GM12878 (cell line): Measurements from ENCODE around the gene DCLK2. TPM values are rescaled to one million over a fixed set of nuclear protein-coding genes. Genes with fewer than 3 reads are reported as not detected.

ENCODE experiments used
- ATAC-seq: fragments of 200-7000 bp; cut with Tn5 transposase; 3 replicates; pipeline ENCODE4 v1.9.1; 2020; ENCODE audit warnings: mild to moderate bottlenecking, moderate library complexity
- BruUV-seq: library from RNA; stranded (reverse); fragments of 400-500 nt; replicated peaks from 2 replicates; lab custom pipeline; 2021; lab: Mats Ljungman, UMichigan
- CTCF ChIA-PET: fragments of 300-600 bp; sonication (Branson Sonifier 250); formaldehyde crosslinking; extraction: SDS; loops from one replicate; lab custom pipeline; 2021; ENCODE audit warnings: inconsistent platforms; lab: Yijun Ruan, JAX
- POLR2A ChIA-PET: fragments of 350-600 bp; formaldehyde crosslinking; extraction: SDS; loops from one replicate; lab custom pipeline; 2021; ENCODE audit warnings: inconsistent platforms; lab: Charles Lee
- RAD21 ChIA-PET: fragments of 300-600 bp; sonication (Branson Sonifier 250); formaldehyde crosslinking; loops from one replicate; lab custom pipeline; 2023; ENCODE audit warnings: antibody characterized with exemption; ENCODE audit not compliant: unreplicated experiment; lab: Charles Lee
- SMC1A ChIA-PET: fragments of 300-600 bp; sonication (Branson Sonifier 250); formaldehyde crosslinking; loops from one replicate; lab custom pipeline; 2023; ENCODE audit not compliant: unreplicated experiment, uncharacterized antibody; lab: Charles Lee
- DNase-seq: peaks from one replicate; pipeline ENCODE4 v3.0.0-alpha.2; 2011; ENCODE audit warnings: low read depth, low spot score
- FAIRE-seq: peaks from 3 replicates; lab custom pipeline; 2011; peaks lifted over from hg19 to GRCh38; lab: Jason Lieb, UNC
- H2AFZ ChIP-seq: 2 replicates; pipeline ENCODE4 v1.6.0; 2011; ENCODE audit warnings: low read depth, low read length, control low read depth; ENCODE audit not compliant: control insufficient read depth
- H3K27ac ChIP-seq: 2 replicates; pipeline ENCODE4 v1.5.1; 2011; ENCODE audit warnings: control low read depth; ENCODE audit not compliant: control insufficient read depth, insufficient read depth
- H3K27me3 ChIP-seq, 2 experiments: replicated peaks in 1 of 2; 2 replicates each; pipeline versions ENCODE4 v1.6.0 to v1.6.1; 2011; ENCODE audit warnings: low read length in 1 of 2; ENCODE audit not compliant: control insufficient read depth in 2 of 2, insufficient read depth in 2 of 2
- H3K36me3 ChIP-seq, 2 experiments: 2 replicates each; pipeline ENCODE4 v1.5.1; 2011; ENCODE audit warnings: low read length in 1 of 2; ENCODE audit not compliant: control insufficient read depth in 2 of 2, insufficient read depth in 2 of 2
- H3K4me1 ChIP-seq: 2 replicates; pipeline ENCODE4 v1.6.1; 2011; ENCODE audit warnings: mild to moderate bottlenecking, low read length, moderate library complexity, mixed read lengths; ENCODE audit not compliant: control insufficient read depth, insufficient read depth
- H3K4me2 ChIP-seq: 2 replicates; pipeline ENCODE4 v1.6.0; 2011; ENCODE audit warnings: control low read depth; ENCODE audit not compliant: control insufficient read depth, insufficient read depth
- H3K4me3 ChIP-seq: fragments of 200-600 bp; sonication (generic); 2 replicates; pipeline ENCODE4 v1.5.1; 2016
- H3K79me2 ChIP-seq: 2 replicates; pipeline ENCODE4 v1.6.0; 2011; ENCODE audit warnings: low read length; ENCODE audit not compliant: control insufficient read depth, insufficient read depth
- H3K9ac ChIP-seq: 2 replicates; pipeline ENCODE4 v1.8.0; 2011; ENCODE audit warnings: low read length, control low read depth, mixed read lengths; ENCODE audit not compliant: control insufficient read depth, insufficient read depth
- H3K9me3 ChIP-seq: replicated peaks from 3 replicates; pipeline ENCODE4 v1.5.1; 2011; ENCODE audit warnings: mild to moderate bottlenecking, low read length; ENCODE audit not compliant: control insufficient read depth, insufficient read depth
- H4K20me1 ChIP-seq: 2 replicates; pipeline ENCODE4 v1.6.0; 2011; ENCODE audit not compliant: control insufficient read depth, insufficient read depth
- BACH1 ChIP-seq: fragments of 450-650 bp; IDR thresholded peaks from 2 replicates; pipeline ENCODE4 v1.6.1; 2017; ENCODE audit warnings: mild to moderate bottlenecking, borderline replicate concordance
- EED ChIP-seq: sonication (generic); IDR thresholded peaks from 2 replicates; pipeline ENCODE4 v1.6.1; 2016; ENCODE audit warnings: antibody characterized with exemption, low read depth
- ESRRA ChIP-seq: IDR thresholded peaks from 2 replicates; pipeline ENCODE4 v1.6.1; 2012; ENCODE audit warnings: mild to moderate bottlenecking, low read length, improper control_type of control experiment
- MYB ChIP-seq: fragments of 150-350 bp; IDR thresholded peaks from 2 replicates; pipeline ENCODE4 v1.6.1; 2014; ENCODE audit warnings: mild to moderate bottlenecking, low read depth, low read length, borderline replicate concordance
- NFYA ChIP-seq: IDR thresholded peaks from 2 replicates; pipeline ENCODE4 v1.6.1; 2011; ENCODE audit warnings: low read depth, mild to moderate bottlenecking, low read length, improper control_type of control experiment, borderline replicate concordance
- NR2F1 ChIP-seq: fragments of 450-650 bp; conservative IDR thresholded peaks from 2 replicates; pipeline ENCODE4 v1.6.1; 2017; ENCODE audit warnings: mild to moderate bottlenecking
- RFX5 ChIP-seq: IDR thresholded peaks from 2 replicates; pipeline ENCODE4 v1.6.1; 2011; ENCODE audit warnings: low read depth, low read length, improper control_type of control experiment
- STAT3 ChIP-seq: IDR thresholded peaks from 2 replicates; pipeline ENCODE4 v1.6.1; 2011; ENCODE audit warnings: low read depth, low read length, improper control_type of control experiment
- ZSCAN29 ChIP-seq: fragments of 450-650 bp; IDR thresholded peaks from 2 replicates; pipeline ENCODE4 v1.6.1; 2017; ENCODE audit warnings: mild to moderate bottlenecking, moderate library complexity
- WGBS: methylation state at CpG from one replicate; pipeline ENCODE4 v1.1.6; 2016; ENCODE audit warnings: low lambda C conversion rate; ENCODE audit not compliant: insufficient replicate concordance, insufficient coverage; ENCODE audit errors: missing lambda C conversion rate; 5-methylcytosine and 5-hydroxymethylcytosine counted together
- in situ Hi-C: fragments of 300-500 bp; cut with MboI; formaldehyde crosslinking; loops from 9 replicates; pipeline ENCODE4 v1.14.3; 2018; ENCODE audit warnings: mixed read lengths
- intact Hi-C: fragments of 100-400 bp; cut with micrococcal nuclease; formaldehyde crosslinking; loops from one replicate; pipeline ENCODE4 v1.14.2; 2022; ENCODE audit not compliant: unreplicated experiment
- polyA plus RNA-seq, 11 experiments: library from polyadenylated mRNA; depleted of rRNA in 4 of 11; unstranded in 6 of 11; stranded (reverse) in 5 of 11; fragments of >200 nt; fragmentation: Nextera tagmentation in 4 of 11; fragmentation: Illumina TruSeq in 1 of 11; extraction: Ambion mirVana in 4 of 11; extraction: Trizol in 1 of 11; gene quantifications; 1 replicate in 1 of 11; 2 replicates in 10 of 11; pipeline versions ENCODE4 v1.2.1 to v1.2.3, GENCODE V29; 2011 to 2016; ENCODE audit warnings: inconsistent platforms in 2 of 11, missing spikeins in 2 of 11, low read depth in 1 of 11
- total RNA-seq, 4 experiments: library from RNA; depleted of rRNA in 3 of 4; stranded (reverse); fragments of >200 nt in 3 of 4; fragmentation: Illumina TruSeq in 1 of 4; extraction: Trizol in 1 of 4; gene quantifications; 2 replicates each; pipeline versions ENCODE4 v1.2.1 to v1.2.3, GENCODE V29; 2013 to 2021
- TF ChIP-seq, protein P1 (sequence below): fragments of 150-350 bp; IDR thresholded peaks from 2 replicates; pipeline ENCODE4 v1.6.1; 2014; ENCODE audit warnings: mild to moderate bottlenecking, low read depth, low read length

DCLK2 gene
- total and polyA plus RNA-seq, 10 of the 15 experiments (the other 5 are each of a cell fraction or from before 2014, with no cell fraction given): not detected

DNA sequence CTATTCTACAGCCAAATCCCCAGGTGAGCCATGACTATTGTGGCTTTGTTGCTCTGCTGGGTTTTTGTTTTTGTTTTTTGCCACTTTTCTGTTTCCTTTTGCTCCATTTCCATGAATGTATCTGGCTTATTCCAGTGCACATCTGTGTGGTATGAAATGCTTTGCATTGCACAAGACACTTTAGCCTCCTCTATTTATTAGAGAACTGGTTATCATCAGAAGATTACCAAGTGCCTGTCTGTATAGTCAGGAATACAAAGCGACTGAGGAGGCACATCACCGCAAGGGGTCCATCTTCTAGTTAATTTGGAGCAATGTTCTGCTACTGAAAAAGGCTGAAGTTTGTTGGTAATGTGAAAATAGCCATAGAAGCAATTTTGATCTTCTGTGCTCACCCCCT is 120.8 kb downstream of the DCLK2 start:
- ChIA-PET RAD21 (no interaction called here), CTCF (interaction anchor here (1.1 to 2.8 kb wide), 2 partner anchors 10 to 44 kb away, joined by 3 to 10 read pairs; no protein-coding TSS in a partner anchor), POLR2A (no interaction called here), SMC1A (no interaction called here)
- H3K27me3 ChIP-seq: no peaks in the 10 kb centered on the region
- no peak overlapping the region for H3K9ac ChIP-seq
- WGBS: 59% methylated on average over 2 of the region's 2 CpGs
- H3K27ac ChIP-seq: no peak overlapping the region
- H3K4me2 ChIP-seq: no peak overlapping the region
- intact Hi-C loops: no loop called here
- H2AFZ ChIP-seq: no peak overlapping the region
- no peaks in the 10 kb centered on the region for H4K20me1 ChIP-seq
- H3K79me2 ChIP-seq: no peaks in the 10 kb centered on the region
- FAIRE-seq: no peak
- BruUV-seq: no TSS peak
- H3K4me1 ChIP-seq: no peaks in the 10 kb centered on the region
- no peak overlapping the region for H3K4me3 ChIP-seq
- no peak for ATAC-seq
- DNase-seq: no peak
- in situ Hi-C loops: no loop called here
- no peak for TF ChIP-seq RFX5
- no peaks in the 10 kb centered on the region for H3K36me3 ChIP-seq
- H3K9me3 ChIP-seq: no peaks in the 10 kb centered on the region

DNA sequence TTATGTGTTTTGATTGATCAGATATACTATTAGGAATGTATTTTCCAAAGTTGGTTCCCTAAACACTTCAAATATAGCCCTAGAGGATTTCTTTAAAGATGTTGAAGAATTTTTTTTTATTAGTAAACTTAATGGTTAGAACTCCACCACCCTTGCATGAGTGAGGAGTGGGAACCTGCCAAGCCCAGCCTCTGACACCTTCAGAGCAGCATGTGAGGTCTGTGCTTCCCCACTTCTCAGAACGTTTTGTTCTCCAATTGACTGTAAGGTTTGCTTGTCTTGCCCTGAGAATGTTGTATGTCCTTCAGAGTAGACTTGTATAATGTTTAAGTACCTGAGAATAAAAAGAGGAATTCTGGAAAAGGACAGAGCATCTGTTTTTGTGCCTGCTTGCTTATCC is 126.8 kb downstream of the DCLK2 start:
- no peak overlapping the region for H3K9ac ChIP-seq
- BruUV-seq: no TSS peak
- no peaks in the 10 kb centered on the region for H3K4me1 ChIP-seq
- no peaks in the 10 kb centered on the region; a peak in 1 of 4 replicates for H3K27me3 ChIP-seq
- intact Hi-C loops (no loop called here), in situ Hi-C loops (no loop called here)
- H3K36me3 ChIP-seq: no peaks in the 10 kb centered on the region
- no peak overlapping the region for H3K4me3 ChIP-seq
- DNase-seq (no peak), ATAC-seq (no peak), FAIRE-seq (no peak)
- H3K4me2 ChIP-seq: no peak overlapping the region
- TF ChIP-seq NFYA (no peak), EED (no peak), BACH1 (no peak), MYB (no peak), NR2F1 (no peak), STAT3 (no peak), ZSCAN29 (no peak), ESRRA (no peak)
- TF ChIP-seq, protein P1, sequence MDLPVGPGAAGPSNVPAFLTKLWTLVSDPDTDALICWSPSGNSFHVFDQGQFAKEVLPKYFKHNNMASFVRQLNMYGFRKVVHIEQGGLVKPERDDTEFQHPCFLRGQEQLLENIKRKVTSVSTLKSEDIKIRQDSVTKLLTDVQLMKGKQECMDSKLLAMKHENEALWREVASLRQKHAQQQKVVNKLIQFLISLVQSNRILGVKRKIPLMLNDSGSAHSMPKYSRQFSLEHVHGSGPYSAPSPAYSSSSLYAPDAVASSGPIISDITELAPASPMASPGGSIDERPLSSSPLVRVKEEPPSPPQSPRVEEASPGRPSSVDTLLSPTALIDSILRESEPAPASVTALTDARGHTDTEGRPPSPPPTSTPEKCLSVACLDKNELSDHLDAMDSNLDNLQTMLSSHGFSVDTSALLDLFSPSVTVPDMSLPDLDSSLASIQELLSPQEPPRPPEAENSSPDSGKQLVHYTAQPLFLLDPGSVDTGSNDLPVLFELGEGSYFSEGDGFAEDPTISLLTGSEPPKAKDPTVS: no peak
- TF ChIP-seq, all 136 proteins: peak for 0
- CTCF ChIA-PET: no interaction called here
- H3K27ac ChIP-seq: no peak overlapping the region
- no peak overlapping the region for H2AFZ ChIP-seq
- SMC1A ChIA-PET: interaction anchor here (1.4 kb wide), 1 partner anchor 194 kb away, joined by 3 read pairs; no protein-coding TSS in a partner anchor
- no peaks in the 10 kb centered on the region for H3K79me2 ChIP-seq
- H3K9me3 ChIP-seq: no peaks in the 10 kb centered on the region
- H4K20me1 ChIP-seq: no peaks in the 10 kb centered on the region
- POLR2A ChIA-PET: interaction anchor here (0.5 kb wide), 1 partner anchor 136 kb away, joined by 5 read pairs; no protein-coding TSS in a partner anchor
- RAD21 ChIA-PET: no interaction called here
- WGBS: 0% methylated on average over 1 of the region's 1 CpG
